Subcutaneous adipose tissue (tissue), 4 donors: ENCODE results near the gene SMIM38. TPM values are rescaled to one million over a fixed set of nuclear protein-coding genes. Genes with fewer than 3 reads are reported as not detected.

ENCODE experiments used
- CTCF ChIP-seq: fragments of 450-650 bp; IDR thresholded peaks from one replicate; pipeline ENCODE4 v1.5.1; 2016; ENCODE audit warnings: low read depth, mild to moderate bottlenecking, control low read depth, antibody characterized with exemption, moderate library complexity
- total RNA-seq, 4 donors: library from RNA; depleted of rRNA; stranded (reverse); fragments of >200 nt; gene quantifications; one replicate each; pipeline ENCODE4 v1.1.0, GENCODE V29; 2016

SMIM38 gene
- total RNA-seq, 4 donors from 2014 or later, result 0.44 to 1.2 (median 1.1) TPM; not detected in 1

- TF ChIP-seq CTCF, result no peak
Observed at GRCh38 chr11:69172674-69173073, 16.9 kb downstream of the SMIM38 start.

- no peak for TF ChIP-seq CTCF
Observed at GRCh38 chr11:69173331-69173730, 17.6 kb downstream of the SMIM38 start.

DNA sequence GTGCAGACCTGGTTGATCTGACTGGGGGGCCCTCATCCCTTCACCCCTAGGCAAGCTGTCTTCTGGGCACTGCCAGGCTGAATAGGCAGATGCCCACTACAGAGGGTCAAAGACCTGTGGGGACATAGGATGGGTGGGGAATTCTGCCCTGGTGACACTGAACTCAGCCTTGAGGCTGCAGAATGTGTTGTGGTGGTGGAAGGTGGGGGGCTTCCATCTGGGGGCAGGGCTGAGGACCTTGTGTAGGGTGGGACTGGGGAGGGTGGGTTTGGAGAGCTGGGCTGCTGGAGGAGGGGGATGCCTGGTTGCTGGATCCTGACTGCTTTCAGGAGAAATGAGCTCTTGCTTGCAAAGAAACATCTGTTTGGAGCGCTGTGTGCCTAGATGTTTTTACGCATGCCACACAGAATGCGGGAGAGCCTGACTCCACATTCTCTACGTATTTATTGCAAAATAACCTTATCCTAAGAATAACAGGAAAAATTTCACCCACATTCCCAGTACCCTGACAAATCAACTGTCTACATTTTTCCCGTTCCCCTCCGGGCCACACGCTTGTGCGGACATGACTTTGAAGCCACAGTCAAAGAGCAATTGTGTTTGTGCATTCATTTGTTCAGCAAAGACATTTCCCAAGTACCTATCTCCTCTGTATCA is 18.3 kb downstream of the SMIM38 start:
- no peak for TF ChIP-seq CTCF

DNA sequence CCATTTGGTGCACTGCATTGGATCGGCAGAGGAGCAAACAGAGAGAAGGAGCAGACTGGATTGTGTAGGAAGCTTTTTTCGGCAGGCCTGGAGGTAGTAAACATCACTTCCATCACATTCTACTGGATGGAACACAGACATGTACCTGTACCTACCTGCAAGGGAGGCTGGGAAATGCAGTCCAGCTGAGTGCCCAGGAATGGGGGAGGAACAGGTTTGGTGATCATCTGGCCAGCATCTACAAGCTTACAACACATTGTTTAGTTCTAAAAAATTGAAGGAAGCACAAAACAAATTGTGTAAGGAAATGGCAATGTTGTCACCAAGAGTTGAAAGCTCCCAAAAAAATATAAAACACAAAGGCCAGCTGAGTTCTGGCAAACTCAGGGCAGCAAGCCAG is 19.1 kb downstream of the SMIM38 start:
- TF ChIP-seq CTCF, result no peak

GRCh38 chr11:69178819-69179482 is 23.2 kb downstream of the SMIM38 start:
- no peak for TF ChIP-seq CTCF

DNA sequence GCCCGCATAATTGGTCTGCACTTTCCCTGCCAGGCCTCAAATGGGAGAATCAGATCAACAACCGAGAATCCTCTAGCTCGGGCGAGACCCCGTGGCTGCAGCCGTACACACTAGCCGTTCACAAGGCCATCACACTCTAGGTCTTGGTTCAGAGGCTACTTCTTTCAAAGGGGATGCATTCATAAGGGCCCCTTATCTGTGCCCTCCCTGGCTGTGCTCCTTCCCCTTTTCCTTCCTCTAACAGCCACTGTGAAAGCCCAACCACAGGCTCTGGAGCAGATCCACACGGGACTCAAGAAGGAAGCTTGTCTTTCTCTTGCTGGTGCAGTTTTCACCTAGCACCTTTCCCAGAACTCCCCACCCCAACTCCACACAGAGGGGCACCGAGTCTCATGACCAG is 24.5 kb downstream of the SMIM38 start:
- TF ChIP-seq CTCF, result no peak

GRCh38 chr11:69180726-69181125 is 25.0 kb downstream of the SMIM38 start:
- no peak for TF ChIP-seq CTCF
